ENCODE data around the gene SIRT7. TPM values are rescaled to one million over a fixed set of nuclear protein-coding genes. Genes with fewer than 3 reads are reported as not detected.
A peak's percentile ranks its signal among the peaks of the same experiment; 100 is the strongest.

SIRT7 gene
- total RNA-seq, 4 donors from 2014 or later, result 76.5 to 315 (median 172) TPM

GRCh38 chr17:81863123-81863675 is 54.8 kb downstream of the SIRT7 start:
- Histone ChIP-seq H3K27ac (peak overlapping the region in 3 of 4 donors; percentile 2 to 97 (median 96)), H3K27me3 (no peaks in the 10 kb centered on the region)
- intact Hi-C loops (cut with DNase I; ENCODE audit: low total_unique reads), result no loop called here

More at GRCh38 chr17:81863123-81863675, 54.8 kb downstream of the SIRT7 start:
- H3K4me1 ChIP-seq, result peaks cover 37 to 80% (median 66%) of the 10 kb centered on the region in 4 donors
- in situ Hi-C loops (cut with MboI; ENCODE audit: low pct_ligation_motif_present in 1 of 4, low pct_unique_long_range_greater_than_20kb in 1 of 4, low sequenced_read_pairs in 3 of 4), result no loop called here
- peaks cover 0 to under 1% (median 0%) of the 10 kb centered on the region in 4 donors for H3K36me3 ChIP-seq
- no peak overlapping the region for H3K4me3 ChIP-seq
- TF ChIP-seq CTCF (IDR thresholded peaks at IDR 0.05), result no peak
- TF ChIP-seq POLR2A (IDR thresholded peaks at IDR 0.05), result no peak
- no peak for TF ChIP-seq POLR2AphosphoS5 (IDR thresholded peaks at IDR 0.05)
- TF ChIP-seq EP300 (IDR thresholded peaks at IDR 0.05; ENCODE audit: low read depth), result no peak
- H3K9me3 ChIP-seq, result no peaks in the 10 kb centered on the region
- WGBS, 2 donors (ENCODE audit: low coverage in 1 of 2), result 0 to 72% methylated on average over 1 to 6 of the region's 6 CpGs
- DNase-seq, result no peak

Other genes starting within 250 kb of the SIRT7 start
- 10 to 100 TPM; 16.3 to 52.0 (median 33.1) TPM for gene ARL16, start 234.4 kb downstream of the SIRT7 start, total RNA-seq
- gene HGS, start 234.2 kb downstream of the SIRT7 start, total RNA-seq, result 100 to 1,000 TPM in 3 of 4 donors, 10 to 100 TPM in 1; 96.1 to 205 (median 150) TPM
- 100 to 1,000 TPM in 3 of 4 donors, 10 to 100 TPM in 1; 75.4 to 206 (median 114) TPM for gene MRPL12, start 214.8 kb downstream of the SIRT7 start, total RNA-seq
- 10 to 100 TPM; 25.1 to 64.8 (median 46.6) TPM for gene SLC25A10, start 205.9 kb downstream of the SIRT7 start, total RNA-seq
- gene GCGR, start 114.0 kb downstream of the SIRT7 start, total RNA-seq, result under 1 TPM in 2 of 4 donors, not detected in 2; 0.14 to 0.64 TPM
- 10 to 100 TPM; 23.3 to 44.0 (median 33.2) TPM for gene MCRIP1, start 84.9 kb downstream of the SIRT7 start, total RNA-seq
- under 1 TPM in 1 of 4 donors, not detected in 3; 0.68 TPM for gene PPP1R27, start 83.1 kb downstream of the SIRT7 start, total RNA-seq
- gene P4HB, start 57.6 kb downstream of the SIRT7 start, total RNA-seq, result 100 to 1,000 TPM; 486 to 732 (median 556) TPM
- gene ARHGDIA, start 46.8 kb downstream of the SIRT7 start, total RNA-seq, result 100 to 1,000 TPM; 189 to 480 (median 323) TPM
- gene ALYREF, start 26.6 kb downstream of the SIRT7 start, total RNA-seq, result 10 to 100 TPM; 23.1 to 47.7 (median 36.7) TPM
- gene ANAPC11, start 26.5 kb downstream of the SIRT7 start, total RNA-seq, result 100 to 1,000 TPM in 1 of 4 donors, 10 to 100 TPM in 3; 56.7 to 126 (median 86.6) TPM
- under 1 TPM in 1 of 4 donors, not detected in 3; 0.41 TPM for gene NPB, start 15.9 kb downstream of the SIRT7 start, total RNA-seq
- 100 to 1,000 TPM in 1 of 4 donors, 10 to 100 TPM in 3; 37.2 to 424 (median 77.1) TPM for gene PCYT2, start 6.8 kb downstream of the SIRT7 start, total RNA-seq
- gene MAFG, start 9.6 kb upstream of the SIRT7 start, total RNA-seq, result 10 to 100 TPM; 22.4 to 34.4 (median 24.3) TPM
- 100 to 1,000 TPM in 1 of 4 donors, 10 to 100 TPM in 2, not detected in 1; 16.4 to 257 (median 20.5) TPM for gene PYCR1, start 19.1 kb upstream of the SIRT7 start, total RNA-seq
- not detected for gene MYADML2, start 29.1 kb upstream of the SIRT7 start, total RNA-seq
- not detected for gene NOTUM, start 43.0 kb upstream of the SIRT7 start, total RNA-seq
- gene ASPSCR1, start 59.5 kb upstream of the SIRT7 start, total RNA-seq, result 10 to 100 TPM; 21.0 to 61.7 (median 41.3) TPM
- 100 to 1,000 TPM in 2 of 4 donors, 10 to 100 TPM in 2; 85.4 to 131 (median 104) TPM for gene CENPX, start 104.7 kb upstream of the SIRT7 start, total RNA-seq
- gene LRRC45, start 105.1 kb upstream of the SIRT7 start, total RNA-seq, result 10 to 100 TPM; 12.7 to 40.6 (median 23.5) TPM
- 10 to 100 TPM in 1 of 4 donors, 1 to 10 TPM in 3; 2.6 to 11.1 (median 5.0) TPM for gene RAC3, start 113.5 kb upstream of the SIRT7 start, total RNA-seq
- gene DCXR, start 119.5 kb upstream of the SIRT7 start, total RNA-seq, result 100 to 1,000 TPM in 1 of 4 donors, 10 to 100 TPM in 3; 49.4 to 117 (median 71.3) TPM
- gene RFNG, start 133.6 kb upstream of the SIRT7 start, total RNA-seq, result 10 to 100 TPM; 33.2 to 92.0 (median 48.8) TPM
- 100 to 1,000 TPM in 2 of 4 donors, 10 to 100 TPM in 2; 42.0 to 160 (median 85.5) TPM for gene GPS1, start 133.7 kb upstream of the SIRT7 start, total RNA-seq
- 100 to 1,000 TPM in 3 of 4 donors, 10 to 100 TPM in 1; 98.6 to 306 (median 132) TPM for gene DUS1L, start 147.6 kb upstream of the SIRT7 start, total RNA-seq
- gene FASN, start 180.1 kb upstream of the SIRT7 start, total RNA-seq, result 100 to 1,000 TPM in 2 of 4 donors, 10 to 100 TPM in 2; 25.1 to 185 (median 99.4) TPM

All from transverse colon (tissue), 4 donors.